Liver (tissue), 9 donors: ENCODE measurements around the gene FCRL1. TPM values are rescaled to one million over a fixed set of nuclear protein-coding genes. Genes with fewer than 3 reads are reported as not detected.
A peak's percentile ranks its signal among the peaks of the same experiment; 100 is the strongest.

ENCODE experiments used
- DNase-seq: peaks from one replicate; pipeline ENCODE4 v3.0.0-alpha.2; 2017; ENCODE audit warnings: low spot score
- H3K27ac ChIP-seq, 2 donors: one replicate each; pipeline ENCODE4 v1.7.0; 2013; ENCODE audit warnings: inconsistent platforms in 2 of 2, low read length in 2 of 2, control low read depth in 1 of 2, low read depth in 1 of 2, mild to moderate bottlenecking in 1 of 2
- H3K27me3 ChIP-seq, 4 donors: one replicate each; pipeline versions ENCODE4 v1.6.1 to v1.7.0; 2013; ENCODE audit warnings: low read length in 3 of 4, inconsistent platforms in 1 of 4, mild to moderate bottlenecking in 1 of 4, moderate library complexity in 1 of 4; ENCODE audit not compliant: control insufficient read depth in 4 of 4, insufficient read depth in 4 of 4
- H3K36me3 ChIP-seq, 4 donors: one replicate each; pipeline versions ENCODE4 v1.6.1 to v1.7.0; 2013; ENCODE audit warnings: low read length in 3 of 4, mild to moderate bottlenecking in 3 of 4, low read depth in 1 of 4, moderate library complexity in 1 of 4; ENCODE audit not compliant: control insufficient read depth in 4 of 4, insufficient read depth in 3 of 4
- H3K4me1 ChIP-seq, 4 donors: one replicate each; pipeline versions ENCODE4 v1.6.1 to v1.7.0; 2013; ENCODE audit warnings: low read length in 3 of 4, mild to moderate bottlenecking in 3 of 4, moderate library complexity in 1 of 4; ENCODE audit not compliant: control insufficient read depth in 4 of 4, insufficient read depth in 4 of 4
- H3K4me3 ChIP-seq, 3 donors: one replicate each; pipeline versions ENCODE4 v1.6.1 to v1.7.0; 2013; ENCODE audit warnings: low read length in 3 of 3, control low read depth in 1 of 3, low read depth in 1 of 3, mild to moderate bottlenecking in 1 of 3
- H3K9ac ChIP-seq, 2 donors: one replicate each; pipeline ENCODE4 v1.7.0; 2013; ENCODE audit warnings: low read length in 2 of 2, mild to moderate bottlenecking in 2 of 2, moderate library complexity in 2 of 2, control low read depth in 1 of 2, low read depth in 1 of 2
- H3K9me3 ChIP-seq, 4 donors: one replicate each; pipeline versions ENCODE4 v1.6.1 to v1.7.0; 2013; ENCODE audit warnings: low read length in 3 of 4; ENCODE audit not compliant: control insufficient read depth in 4 of 4
- EGR1 ChIP-seq, 2 donors: IDR thresholded peaks; 2 replicates each; pipeline ENCODE4 v1.6.1; 2016 to 2018; ENCODE audit warnings: antibody characterized with exemption in 2 of 2, low read depth in 2 of 2
- HNF4A ChIP-seq, 2 donors: conservative IDR thresholded peaks; 2 replicates each; pipeline ENCODE4 v1.6.1; 2016; ENCODE audit warnings: antibody characterized with exemption in 2 of 2, mild to moderate bottlenecking in 2 of 2
- NR2F2 ChIP-seq: IDR thresholded peaks from 2 replicates; pipeline ENCODE4 v1.6.1; 2016; ENCODE audit warnings: antibody characterized with exemption
- RXRA ChIP-seq, 2 donors: IDR thresholded peaks; 2 replicates each; pipeline ENCODE4 v1.6.1; 2017 to 2018; ENCODE audit warnings: antibody characterized with exemption in 2 of 2, mild to moderate bottlenecking in 1 of 2
- TAF1 ChIP-seq: conservative IDR thresholded peaks from 2 replicates; pipeline ENCODE4 v1.6.1; 2016; ENCODE audit warnings: antibody characterized with exemption, mild to moderate bottlenecking
- YY1 ChIP-seq: IDR thresholded peaks from 2 replicates; pipeline ENCODE4 v1.6.1; 2016; ENCODE audit warnings: antibody characterized with exemption, mild to moderate bottlenecking
- WGBS: extraction: QIAGEN DNeasy Blood & Tissue Kit; methylation state at CpG from one replicate; pipeline ENCODE4 v1.1.7; 2013; 5-methylcytosine and 5-hydroxymethylcytosine counted together
- polyA plus RNA-seq, 2 donors: library from polyadenylated mRNA; stranded (reverse) in 1 of 2; unstranded in 1 of 2; fragments of 200-250 nt in 1 of 2; fragments of >200 nt in 1 of 2; fragmentation: Nextera tagmentation in 1 of 2; extraction: Ambion mirVana in 1 of 2; gene quantifications; one replicate each; pipeline versions ENCODE4 v1.2.1 to v1.2.3, GENCODE V29; 2013 to 2015
- total RNA-seq, 2 donors: library from RNA; depleted of rRNA; stranded (reverse); fragments of >200 nt; gene quantifications; one replicate each; pipeline ENCODE4 v1.2.3, GENCODE V29; 2014
- TF ChIP-seq, protein P1 (sequence below): IDR thresholded peaks from 2 replicates; pipeline ENCODE4 v1.6.1; 2016; ENCODE audit warnings: antibody characterized with exemption
- TF ChIP-seq, protein P2 (sequence below): fragments of 150-350 bp; IDR thresholded peaks from 2 replicates; pipeline ENCODE4 v1.5.1; 2017; ENCODE audit warnings: improper control_type of control experiment, low read depth, low read length; ENCODE audit not compliant: missing input control
- TF ChIP-seq, protein P3 (sequence below): IDR thresholded peaks from 2 replicates; pipeline ENCODE4 v1.6.1; 2016; ENCODE audit warnings: antibody characterized with exemption, mild to moderate bottlenecking
- TF ChIP-seq, protein P4 (sequence below): IDR thresholded peaks from 2 replicates; pipeline ENCODE4 v1.6.1; 2016; ENCODE audit warnings: antibody characterized with exemption
- donor health status: healthy.
- donor health status: healthy.
- donor health status: healthy.
- donor health status: healthy.
- donor health status: healthy.

The FCRL1 gene
- total and polyA plus RNA-seq, 4 donors, result 0.02 to 0.84 (median 0.49) TPM

DNA sequence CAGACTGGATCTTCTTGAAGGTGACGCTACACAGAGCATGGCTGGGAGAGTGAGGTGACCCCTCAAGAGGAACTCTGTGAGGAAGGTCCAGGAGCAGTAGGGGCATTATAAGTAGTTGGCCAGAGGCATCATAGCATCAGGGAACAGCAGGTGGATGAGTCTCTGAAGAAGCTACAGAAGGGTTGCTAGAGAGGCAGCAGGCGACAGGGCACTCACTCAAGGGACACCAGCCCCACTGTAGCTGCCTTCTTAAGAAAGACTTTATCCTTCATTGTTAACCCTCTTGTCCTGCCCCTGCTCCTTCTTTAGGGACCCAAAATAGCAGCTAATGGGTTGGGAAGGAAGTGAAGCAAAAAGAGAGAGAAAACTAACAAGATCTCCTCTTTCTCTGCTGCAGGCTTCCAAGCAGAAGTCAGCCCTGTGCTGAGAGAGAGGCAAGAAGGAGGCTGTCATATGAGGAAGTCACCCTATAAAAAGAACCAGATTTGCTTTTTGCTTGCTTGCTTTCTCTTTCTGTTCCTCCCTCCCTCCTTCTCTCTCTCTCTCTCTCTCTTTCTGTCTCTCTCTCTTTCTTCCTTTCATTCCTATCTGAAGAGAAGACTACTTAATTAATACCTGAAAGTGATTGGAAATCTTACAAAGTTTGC is 29.4 kb upstream of the FCRL1 start:
- no peak overlapping the region for H3K27ac ChIP-seq
- TF ChIP-seq, protein P1, sequence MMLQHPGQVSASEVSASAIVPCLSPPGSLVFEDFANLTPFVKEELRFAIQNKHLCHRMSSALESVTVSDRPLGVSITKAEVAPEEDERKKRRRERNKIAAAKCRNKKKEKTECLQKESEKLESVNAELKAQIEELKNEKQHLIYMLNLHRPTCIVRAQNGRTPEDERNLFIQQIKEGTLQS, result no peak
- TF ChIP-seq, protein P2, sequence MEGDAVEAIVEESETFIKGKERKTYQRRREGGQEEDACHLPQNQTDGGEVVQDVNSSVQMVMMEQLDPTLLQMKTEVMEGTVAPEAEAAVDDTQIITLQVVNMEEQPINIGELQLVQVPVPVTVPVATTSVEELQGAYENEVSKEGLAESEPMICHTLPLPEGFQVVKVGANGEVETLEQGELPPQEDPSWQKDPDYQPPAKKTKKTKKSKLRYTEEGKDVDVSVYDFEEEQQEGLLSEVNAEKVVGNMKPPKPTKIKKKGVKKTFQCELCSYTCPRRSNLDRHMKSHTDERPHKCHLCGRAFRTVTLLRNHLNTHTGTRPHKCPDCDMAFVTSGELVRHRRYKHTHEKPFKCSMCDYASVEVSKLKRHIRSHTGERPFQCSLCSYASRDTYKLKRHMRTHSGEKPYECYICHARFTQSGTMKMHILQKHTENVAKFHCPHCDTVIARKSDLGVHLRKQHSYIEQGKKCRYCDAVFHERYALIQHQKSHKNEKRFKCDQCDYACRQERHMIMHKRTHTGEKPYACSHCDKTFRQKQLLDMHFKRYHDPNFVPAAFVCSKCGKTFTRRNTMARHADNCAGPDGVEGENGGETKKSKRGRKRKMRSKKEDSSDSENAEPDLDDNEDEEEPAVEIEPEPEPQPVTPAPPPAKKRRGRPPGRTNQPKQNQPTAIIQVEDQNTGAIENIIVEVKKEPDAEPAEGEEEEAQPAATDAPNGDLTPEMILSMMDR, result no peak
- TF ChIP-seq, protein P3, sequence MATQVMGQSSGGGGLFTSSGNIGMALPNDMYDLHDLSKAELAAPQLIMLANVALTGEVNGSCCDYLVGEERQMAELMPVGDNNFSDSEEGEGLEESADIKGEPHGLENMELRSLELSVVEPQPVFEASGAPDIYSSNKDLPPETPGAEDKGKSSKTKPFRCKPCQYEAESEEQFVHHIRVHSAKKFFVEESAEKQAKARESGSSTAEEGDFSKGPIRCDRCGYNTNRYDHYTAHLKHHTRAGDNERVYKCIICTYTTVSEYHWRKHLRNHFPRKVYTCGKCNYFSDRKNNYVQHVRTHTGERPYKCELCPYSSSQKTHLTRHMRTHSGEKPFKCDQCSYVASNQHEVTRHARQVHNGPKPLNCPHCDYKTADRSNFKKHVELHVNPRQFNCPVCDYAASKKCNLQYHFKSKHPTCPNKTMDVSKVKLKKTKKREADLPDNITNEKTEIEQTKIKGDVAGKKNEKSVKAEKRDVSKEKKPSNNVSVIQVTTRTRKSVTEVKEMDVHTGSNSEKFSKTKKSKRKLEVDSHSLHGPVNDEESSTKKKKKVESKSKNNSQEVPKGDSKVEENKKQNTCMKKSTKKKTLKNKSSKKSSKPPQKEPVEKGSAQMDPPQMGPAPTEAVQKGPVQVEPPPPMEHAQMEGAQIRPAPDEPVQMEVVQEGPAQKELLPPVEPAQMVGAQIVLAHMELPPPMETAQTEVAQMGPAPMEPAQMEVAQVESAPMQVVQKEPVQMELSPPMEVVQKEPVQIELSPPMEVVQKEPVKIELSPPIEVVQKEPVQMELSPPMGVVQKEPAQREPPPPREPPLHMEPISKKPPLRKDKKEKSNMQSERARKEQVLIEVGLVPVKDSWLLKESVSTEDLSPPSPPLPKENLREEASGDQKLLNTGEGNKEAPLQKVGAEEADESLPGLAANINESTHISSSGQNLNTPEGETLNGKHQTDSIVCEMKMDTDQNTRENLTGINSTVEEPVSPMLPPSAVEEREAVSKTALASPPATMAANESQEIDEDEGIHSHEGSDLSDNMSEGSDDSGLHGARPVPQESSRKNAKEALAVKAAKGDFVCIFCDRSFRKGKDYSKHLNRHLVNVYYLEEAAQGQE, result no peak
- TF ChIP-seq HNF4A (conservative IDR thresholded peaks at IDR 0.05), result no peak
- no peak for TF ChIP-seq NR2F2
- TF ChIP-seq TAF1, result no peak
- no peak for TF ChIP-seq YY1
- TF ChIP-seq RXRA (IDR thresholded peaks at IDR 0.05), result no peak
- H3K9ac ChIP-seq, result no peak overlapping the region
- 82% methylated on average over 2 of the region's 2 CpGs for WGBS
- no peak overlapping the region for H3K4me3 ChIP-seq
- no peaks in the 10 kb centered on the region for H3K27me3 ChIP-seq
- no peaks in the 10 kb centered on the region for H3K4me1 ChIP-seq
- H3K9me3 ChIP-seq, result no peaks in the 10 kb centered on the region
- H3K36me3 ChIP-seq, result no peaks in the 10 kb centered on the region
- no peak for DNase-seq

- no peaks in the 10 kb centered on the region for H3K4me1 ChIP-seq
- no peak overlapping the region for H3K27ac ChIP-seq
- no peaks in the 10 kb centered on the region for H3K36me3 ChIP-seq
- no peak overlapping the region for H3K9ac ChIP-seq
- no peak for DNase-seq
- H3K9me3 ChIP-seq, result no peaks in the 10 kb centered on the region
- no peak for TF ChIP-seq EGR1 (IDR thresholded peaks at IDR 0.05; ENCODE audit: low read depth in 2 of 2)
- peak in 1 of 2 donors; percentile 15 for TF ChIP-seq RXRA (IDR thresholded peaks at IDR 0.05)
- TF ChIP-seq, protein P4, sequence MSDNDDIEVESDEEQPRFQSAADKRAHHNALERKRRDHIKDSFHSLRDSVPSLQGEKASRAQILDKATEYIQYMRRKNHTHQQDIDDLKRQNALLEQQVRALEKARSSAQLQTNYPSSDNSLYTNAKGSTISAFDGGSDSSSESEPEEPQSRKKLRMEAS, result peak; percentile 38
- WGBS, result 68% methylated on average over 4 of the region's 4 CpGs
- no peaks in the 10 kb centered on the region for H3K27me3 ChIP-seq
- no peak overlapping the region for H3K4me3 ChIP-seq
These were observed 24.3 kb upstream of the FCRL1 start for GRCh38 chr1:157844089-157844830.
